GM21390 (cell line): ENCODE results near the gene CD93.

Experiments used
- ATAC-seq: cut with Tn5 transposase; IDR thresholded peaks from one replicate; pipeline ENCODE4 v1.9.1; 2021; ENCODE audit not compliant: unreplicated experiment

CD93 gene

GRCh38 chr20:23100720-23101107 is 14.6 kb upstream of the CD93 start:
- ATAC-seq, result no peak

- no peak for ATAC-seq
These were observed 13.9 kb upstream of the CD93 start for GRCh38 chr20:23099791-23100719.

GRCh38 chr20:23097636-23098580 is 11.8 kb upstream of the CD93 start:
- no peak for ATAC-seq

- no peak for ATAC-seq
These were observed 10.9 kb upstream of the CD93 start for GRCh38 chr20:23096986-23097520.

- ATAC-seq, result no peak
These were observed 10.0 kb upstream of the CD93 start for GRCh38 chr20:23096097-23096496.

- no peak for ATAC-seq
These were observed 9.4 kb upstream of the CD93 start for GRCh38 chr20:23095499-23095898.

- ATAC-seq, result no peak
These were observed 8.8 kb upstream of the CD93 start for GRCh38 chr20:23094927-23095326.

- no peak for ATAC-seq
These were observed 8.2 kb upstream of the CD93 start for GRCh38 chr20:23094213-23094896.

- no peak for ATAC-seq
These were observed 7.5 kb upstream of the CD93 start for GRCh38 chr20:23093613-23094012.

- ATAC-seq, result no peak
These were observed 6.9 kb upstream of the CD93 start for GRCh38 chr20:23092861-23093495.

GRCh38 chr20:23092384-23092756 is 6.2 kb upstream of the CD93 start:
- no peak for ATAC-seq

GRCh38 chr20:23091721-23092383 is 5.7 kb upstream of the CD93 start:
- ATAC-seq, result no peak

GRCh38 chr20:23090878-23091277 is 4.8 kb upstream of the CD93 start:
- no peak for ATAC-seq

GRCh38 chr20:23090147-23090546 is 4.0 kb upstream of the CD93 start:
- ATAC-seq, result no peak

GRCh38 chr20:23088866-23089265 is 2.7 kb upstream of the CD93 start:
- no peak for ATAC-seq

- no peak for ATAC-seq
These were observed 1.6 kb upstream of the CD93 start for GRCh38 chr20:23087587-23088251.

GRCh38 chr20:23086931-23087411 is 847 bp upstream of the CD93 start:
- ATAC-seq, result no peak

GRCh38 chr20:23085436-23086055 is 578 bp downstream of the CD93 start:
- ATAC-seq, result no peak

- no peak for ATAC-seq
These were observed 1.2 kb downstream of the CD93 start for GRCh38 chr20:23084845-23085365.
